ENCODE measurements around the gene TOMT.

DNA sequence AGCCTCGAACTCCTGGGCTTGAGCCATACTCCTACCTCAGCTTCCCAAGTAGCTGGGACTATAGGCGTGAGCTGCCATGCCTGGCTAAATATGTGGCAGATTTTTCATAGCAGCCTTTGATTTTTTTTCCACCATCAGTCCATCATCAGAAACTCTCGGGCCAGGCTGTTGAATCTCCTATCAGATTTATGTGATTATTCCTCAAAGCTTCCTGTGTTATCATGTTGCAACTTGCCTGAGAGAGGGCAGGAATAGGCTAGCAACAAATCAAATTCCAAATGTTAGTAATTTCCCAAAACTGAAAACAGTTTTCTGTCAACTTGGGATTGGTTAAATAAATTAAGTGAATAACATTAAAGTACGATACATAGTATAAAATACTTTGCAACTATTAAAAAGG is 21.6 kb upstream of the TOMT start:
- no peak for TF ChIP-seq ZNF114 (CRISPR knock-in tag; IDR thresholded peaks at IDR 0.05)
- TF ChIP-seq, protein P1, sequence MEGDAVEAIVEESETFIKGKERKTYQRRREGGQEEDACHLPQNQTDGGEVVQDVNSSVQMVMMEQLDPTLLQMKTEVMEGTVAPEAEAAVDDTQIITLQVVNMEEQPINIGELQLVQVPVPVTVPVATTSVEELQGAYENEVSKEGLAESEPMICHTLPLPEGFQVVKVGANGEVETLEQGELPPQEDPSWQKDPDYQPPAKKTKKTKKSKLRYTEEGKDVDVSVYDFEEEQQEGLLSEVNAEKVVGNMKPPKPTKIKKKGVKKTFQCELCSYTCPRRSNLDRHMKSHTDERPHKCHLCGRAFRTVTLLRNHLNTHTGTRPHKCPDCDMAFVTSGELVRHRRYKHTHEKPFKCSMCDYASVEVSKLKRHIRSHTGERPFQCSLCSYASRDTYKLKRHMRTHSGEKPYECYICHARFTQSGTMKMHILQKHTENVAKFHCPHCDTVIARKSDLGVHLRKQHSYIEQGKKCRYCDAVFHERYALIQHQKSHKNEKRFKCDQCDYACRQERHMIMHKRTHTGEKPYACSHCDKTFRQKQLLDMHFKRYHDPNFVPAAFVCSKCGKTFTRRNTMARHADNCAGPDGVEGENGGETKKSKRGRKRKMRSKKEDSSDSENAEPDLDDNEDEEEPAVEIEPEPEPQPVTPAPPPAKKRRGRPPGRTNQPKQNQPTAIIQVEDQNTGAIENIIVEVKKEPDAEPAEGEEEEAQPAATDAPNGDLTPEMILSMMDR (conservative IDR thresholded peaks at IDR 0.05; ENCODE audit: low read depth in 2 of 2), result no peak
- no peak for TF ChIP-seq EZH2 (IDR thresholded peaks at IDR 0.05; ENCODE audit: low read depth, unreplicated experiment)
- TF ChIP-seq, protein P2, sequence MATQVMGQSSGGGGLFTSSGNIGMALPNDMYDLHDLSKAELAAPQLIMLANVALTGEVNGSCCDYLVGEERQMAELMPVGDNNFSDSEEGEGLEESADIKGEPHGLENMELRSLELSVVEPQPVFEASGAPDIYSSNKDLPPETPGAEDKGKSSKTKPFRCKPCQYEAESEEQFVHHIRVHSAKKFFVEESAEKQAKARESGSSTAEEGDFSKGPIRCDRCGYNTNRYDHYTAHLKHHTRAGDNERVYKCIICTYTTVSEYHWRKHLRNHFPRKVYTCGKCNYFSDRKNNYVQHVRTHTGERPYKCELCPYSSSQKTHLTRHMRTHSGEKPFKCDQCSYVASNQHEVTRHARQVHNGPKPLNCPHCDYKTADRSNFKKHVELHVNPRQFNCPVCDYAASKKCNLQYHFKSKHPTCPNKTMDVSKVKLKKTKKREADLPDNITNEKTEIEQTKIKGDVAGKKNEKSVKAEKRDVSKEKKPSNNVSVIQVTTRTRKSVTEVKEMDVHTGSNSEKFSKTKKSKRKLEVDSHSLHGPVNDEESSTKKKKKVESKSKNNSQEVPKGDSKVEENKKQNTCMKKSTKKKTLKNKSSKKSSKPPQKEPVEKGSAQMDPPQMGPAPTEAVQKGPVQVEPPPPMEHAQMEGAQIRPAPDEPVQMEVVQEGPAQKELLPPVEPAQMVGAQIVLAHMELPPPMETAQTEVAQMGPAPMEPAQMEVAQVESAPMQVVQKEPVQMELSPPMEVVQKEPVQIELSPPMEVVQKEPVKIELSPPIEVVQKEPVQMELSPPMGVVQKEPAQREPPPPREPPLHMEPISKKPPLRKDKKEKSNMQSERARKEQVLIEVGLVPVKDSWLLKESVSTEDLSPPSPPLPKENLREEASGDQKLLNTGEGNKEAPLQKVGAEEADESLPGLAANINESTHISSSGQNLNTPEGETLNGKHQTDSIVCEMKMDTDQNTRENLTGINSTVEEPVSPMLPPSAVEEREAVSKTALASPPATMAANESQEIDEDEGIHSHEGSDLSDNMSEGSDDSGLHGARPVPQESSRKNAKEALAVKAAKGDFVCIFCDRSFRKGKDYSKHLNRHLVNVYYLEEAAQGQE (IDR thresholded peaks at IDR 0.05; ENCODE audit: unreplicated experiment), result no peak
- TF ChIP-seq ZNF331 (CRISPR knock-in tag; IDR thresholded peaks at IDR 0.05; ENCODE audit: low read depth), result no peak
- no peak for TF ChIP-seq POLR2AphosphoS5 (IDR thresholded peaks at IDR 0.05; ENCODE audit: low read depth)
- TF ChIP-seq EZH2phosphoT487 (IDR thresholded peaks at IDR 0.05; ENCODE audit: unreplicated experiment), result no peak
- TF ChIP-seq, protein P3, sequence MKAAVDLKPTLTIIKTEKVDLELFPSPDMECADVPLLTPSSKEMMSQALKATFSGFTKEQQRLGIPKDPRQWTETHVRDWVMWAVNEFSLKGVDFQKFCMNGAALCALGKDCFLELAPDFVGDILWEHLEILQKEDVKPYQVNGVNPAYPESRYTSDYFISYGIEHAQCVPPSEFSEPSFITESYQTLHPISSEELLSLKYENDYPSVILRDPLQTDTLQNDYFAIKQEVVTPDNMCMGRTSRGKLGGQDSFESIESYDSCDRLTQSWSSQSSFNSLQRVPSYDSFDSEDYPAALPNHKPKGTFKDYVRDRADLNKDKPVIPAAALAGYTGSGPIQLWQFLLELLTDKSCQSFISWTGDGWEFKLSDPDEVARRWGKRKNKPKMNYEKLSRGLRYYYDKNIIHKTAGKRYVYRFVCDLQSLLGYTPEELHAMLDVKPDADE (IDR thresholded peaks at IDR 0.05), result no peak
- TF ChIP-seq JUNB (IDR thresholded peaks at IDR 0.05; ENCODE audit: unreplicated experiment), result no peak
- TF ChIP-seq CREB1 (CRISPR knock-in tag; IDR thresholded peaks at IDR 0.05; ENCODE audit: low read depth), result no peak

Data from GM23338 (cell line).